GM18498 (cell line): ENCODE results near the gene ADAM15.

ENCODE experiments used
- ATAC-seq: cut with Tn5 transposase; IDR thresholded peaks from one replicate; pipeline ENCODE4 v1.9.1; 2021; ENCODE audit warnings: mild to moderate bottlenecking, moderate library complexity; ENCODE audit not compliant: unreplicated experiment

Gene ADAM15

GRCh38 chr1:155110381-155110780 is 59.3 kb downstream of the ADAM15 start:
- ATAC-seq = no peak

GRCh38 chr1:155110826-155111225 is 59.7 kb downstream of the ADAM15 start:
- no peak for ATAC-seq
